HG02840 (cell line): ENCODE measurements around the gene NAA50.

Experiments used
- ATAC-seq: cut with Tn5 transposase; IDR thresholded peaks from one replicate; pipeline ENCODE4 v1.9.1; 2021; ENCODE audit warnings: mild to moderate bottlenecking, moderate library complexity, moderate number of reproducible peaks; ENCODE audit not compliant: unreplicated experiment, low FRiP score

The NAA50 gene

DNA sequence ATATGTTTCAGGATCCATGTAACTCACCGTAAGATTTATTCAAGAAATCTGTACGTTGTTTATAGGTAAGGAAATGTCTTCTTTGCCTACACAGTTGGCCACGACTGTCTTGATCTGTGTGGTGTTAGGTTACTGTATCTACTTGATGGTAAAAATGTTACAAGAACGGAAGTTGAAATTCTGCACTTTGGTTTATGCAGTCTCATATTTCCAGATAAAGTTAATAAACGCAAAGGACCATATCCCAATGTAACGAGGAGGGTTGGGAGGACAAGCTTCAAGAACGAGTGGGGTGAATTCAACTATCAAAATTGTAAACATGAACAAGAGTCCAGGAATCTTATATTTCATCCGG, 50.6 kb downstream of the NAA50 start:
- ATAC-seq, result no peak

GRCh38 chr3:113690482-113690881, 55.6 kb downstream of the NAA50 start:
- ATAC-seq, result no peak

DNA sequence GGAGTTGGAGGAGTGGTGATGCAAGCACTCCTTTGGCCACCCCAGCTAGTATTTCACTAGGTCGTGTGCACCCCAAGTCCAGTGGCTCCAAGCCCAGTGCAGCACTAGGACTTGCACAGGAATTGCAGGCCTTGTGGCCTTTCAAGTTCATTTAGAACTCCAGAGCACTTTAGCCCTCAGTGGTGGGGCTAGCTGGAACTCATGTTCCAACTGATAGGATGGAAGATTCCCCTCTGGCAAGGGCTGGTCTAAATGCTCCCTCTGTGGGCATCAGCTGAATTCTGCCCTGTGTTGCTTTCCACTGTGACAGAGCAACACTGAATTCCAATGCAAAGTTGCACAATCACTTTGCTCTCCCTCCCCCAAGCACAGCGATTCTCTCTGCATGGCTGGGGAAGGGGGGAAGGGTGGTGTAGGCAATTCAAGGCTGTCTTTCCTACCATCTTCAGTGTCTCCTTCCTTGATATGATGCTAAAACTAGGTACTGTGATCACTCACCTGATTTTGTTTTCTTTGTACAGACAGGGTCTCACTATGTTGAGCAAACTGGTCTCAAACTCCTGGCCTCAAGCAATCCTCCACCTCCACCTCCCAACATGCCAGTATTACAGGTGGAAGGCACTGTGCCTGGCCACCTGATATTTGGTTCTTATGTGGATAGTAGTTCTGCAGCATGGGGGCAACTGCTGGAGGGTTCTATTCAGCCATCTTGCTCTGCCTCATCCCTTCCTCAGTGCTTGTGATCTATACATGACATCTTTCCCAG, 59.9 kb downstream of the NAA50 start:
- no peak for ATAC-seq

DNA sequence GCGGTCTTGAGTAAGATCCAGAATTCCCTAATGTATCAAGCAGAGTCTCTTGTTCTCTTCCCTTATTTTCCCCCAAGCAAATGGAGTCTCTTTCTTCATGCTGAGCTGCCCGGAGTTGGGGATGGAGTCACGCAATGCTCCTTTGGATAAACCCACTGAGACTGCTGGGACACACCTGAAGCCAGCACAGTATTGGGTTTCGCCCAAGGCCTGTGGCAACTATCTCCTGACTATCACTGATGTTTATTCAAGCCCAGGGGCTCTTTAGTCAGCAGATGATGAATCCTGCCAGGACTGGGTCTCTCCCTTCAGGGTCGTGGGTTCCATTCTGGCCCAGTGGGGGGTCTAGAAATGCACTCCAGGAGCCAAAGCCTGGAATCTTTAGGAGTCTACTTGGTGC, 60.9 kb downstream of the NAA50 start:
- no peak for ATAC-seq

- ATAC-seq, result no peak
Measured at GRCh38 chr3:113684271-113684819, 61.7 kb downstream of the NAA50 start.

DNA sequence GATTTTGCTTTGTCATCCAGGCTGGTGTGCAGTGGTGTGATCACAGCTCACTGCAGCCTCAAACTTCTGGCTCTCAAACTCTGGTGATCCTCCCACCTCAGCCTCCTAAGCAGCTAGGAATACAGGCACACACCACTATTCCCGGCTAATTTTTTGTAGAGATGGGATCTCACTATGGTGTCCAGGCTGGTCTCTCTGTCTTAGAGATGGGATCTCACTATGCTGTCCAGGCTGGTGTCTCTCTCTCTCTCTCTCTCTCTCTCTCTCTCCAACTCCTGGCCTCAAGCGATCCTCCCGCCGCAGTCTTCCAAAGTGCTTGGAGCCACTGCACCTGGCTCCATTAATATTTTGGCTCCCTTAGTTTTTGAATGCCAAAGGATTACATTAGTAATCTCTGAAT, 67.3 kb downstream of the NAA50 start:
- ATAC-seq, result no peak

DNA sequence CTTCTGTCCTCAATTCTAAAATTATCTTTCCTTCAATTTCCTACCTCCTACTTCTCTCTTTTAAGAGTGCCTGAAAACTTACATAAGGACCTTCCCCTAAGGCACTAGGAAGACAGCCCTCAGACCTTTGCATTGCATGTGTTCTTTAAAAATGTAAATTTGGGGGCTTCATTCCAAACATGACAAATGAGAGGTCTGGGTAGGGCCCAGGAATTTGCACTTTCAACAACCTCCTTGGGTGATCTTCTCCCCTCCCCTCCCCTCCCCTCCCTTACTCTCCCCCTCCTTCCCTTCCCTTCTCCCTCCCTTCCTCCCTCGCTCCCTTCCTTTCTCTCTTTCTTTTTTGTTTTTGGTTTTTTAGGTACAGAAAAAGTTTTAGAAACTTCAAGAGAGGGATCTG, 68.3 kb downstream of the NAA50 start:
- no peak for ATAC-seq

DNA sequence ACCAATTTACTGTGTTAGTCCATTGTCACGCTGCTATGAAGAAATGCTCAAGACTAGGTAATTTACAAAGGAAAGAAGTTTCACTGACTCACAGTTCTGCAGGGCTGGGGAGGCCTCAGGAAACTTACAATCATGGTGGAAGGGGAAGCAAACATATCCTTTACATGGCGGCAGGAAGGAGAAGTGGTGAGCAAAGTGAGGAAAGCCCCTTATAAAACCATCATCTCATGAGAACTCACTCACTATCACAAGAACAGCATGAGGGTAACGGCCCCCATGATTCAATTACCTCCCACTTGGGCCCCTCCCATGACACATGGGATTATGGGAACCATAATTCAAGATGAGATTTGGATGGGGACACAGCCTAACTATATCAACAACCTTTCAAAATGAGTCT, 69.8 kb downstream of the NAA50 start:
- ATAC-seq, result no peak

- ATAC-seq, result no peak
Measured at GRCh38 chr3:113673593-113673992, 72.5 kb downstream of the NAA50 start.

- no peak for ATAC-seq
Measured at GRCh38 chr3:113668015-113668414, 78.0 kb downstream of the NAA50 start.
